Measurements from ENCODE around the gene TOM1L2. TPM values are rescaled to one million over a fixed set of nuclear protein-coding genes. Genes with fewer than 3 reads are reported as not detected.

TOM1L2 gene
- total and polyA plus RNA-seq, 2 experiments from 2014 or later, result 21.5 to 29.6 TPM

DNA sequence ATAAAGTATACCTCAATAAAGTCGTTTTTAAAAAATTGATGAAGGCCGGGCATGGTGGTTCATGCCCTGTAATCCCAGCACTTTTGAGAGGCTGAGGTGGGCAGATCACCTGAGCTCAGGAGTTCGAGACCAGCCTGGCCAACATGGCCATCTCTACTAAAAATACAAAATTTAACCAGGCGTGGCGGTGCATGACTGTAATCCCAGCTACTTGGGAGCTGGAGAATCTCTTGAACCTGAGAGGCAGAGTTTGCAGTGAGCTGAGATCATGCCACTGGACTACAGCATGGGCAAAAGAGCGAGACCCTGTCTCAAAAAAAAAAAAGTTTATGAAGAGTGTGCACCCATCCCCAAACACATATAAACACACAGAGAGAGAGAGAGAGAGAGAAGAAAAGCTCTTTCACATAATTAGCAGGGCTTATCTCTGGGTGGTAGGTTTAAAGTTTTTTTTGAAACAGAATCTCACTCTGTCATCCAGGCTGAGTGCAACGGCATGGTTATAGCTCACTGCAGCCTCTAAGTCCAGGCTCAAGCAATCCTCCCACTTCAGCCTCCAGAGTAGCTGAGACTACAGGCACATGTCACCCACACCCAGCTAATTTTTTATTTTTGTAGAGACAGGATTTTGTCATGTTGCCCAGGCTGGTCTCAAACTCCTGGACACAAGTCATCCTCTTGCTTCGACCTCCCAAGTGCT lies 138.4 kb downstream of the TOM1L2 start:
- H3K9me2 ChIP-seq (replicated peaks; ENCODE audit: insufficient read depth), result no peaks in the 10 kb centered on the region
- no peak overlapping the region for H3K4me3 ChIP-seq
- H2AFZ ChIP-seq, result no peak overlapping the region
- H3K27me3 ChIP-seq, result no peaks in the 10 kb centered on the region
- peaks cover 75% of the 10 kb centered on the region for H3K79me2 ChIP-seq
- H3K4me1 ChIP-seq (ENCODE audit: insufficient read depth), result peaks cover 70% of the 10 kb centered on the region
- TF ChIP-seq EZH2 (IDR thresholded peaks at IDR 0.05; ENCODE audit: borderline replicate concordance), result no peak
- TF ChIP-seq, protein P1, sequence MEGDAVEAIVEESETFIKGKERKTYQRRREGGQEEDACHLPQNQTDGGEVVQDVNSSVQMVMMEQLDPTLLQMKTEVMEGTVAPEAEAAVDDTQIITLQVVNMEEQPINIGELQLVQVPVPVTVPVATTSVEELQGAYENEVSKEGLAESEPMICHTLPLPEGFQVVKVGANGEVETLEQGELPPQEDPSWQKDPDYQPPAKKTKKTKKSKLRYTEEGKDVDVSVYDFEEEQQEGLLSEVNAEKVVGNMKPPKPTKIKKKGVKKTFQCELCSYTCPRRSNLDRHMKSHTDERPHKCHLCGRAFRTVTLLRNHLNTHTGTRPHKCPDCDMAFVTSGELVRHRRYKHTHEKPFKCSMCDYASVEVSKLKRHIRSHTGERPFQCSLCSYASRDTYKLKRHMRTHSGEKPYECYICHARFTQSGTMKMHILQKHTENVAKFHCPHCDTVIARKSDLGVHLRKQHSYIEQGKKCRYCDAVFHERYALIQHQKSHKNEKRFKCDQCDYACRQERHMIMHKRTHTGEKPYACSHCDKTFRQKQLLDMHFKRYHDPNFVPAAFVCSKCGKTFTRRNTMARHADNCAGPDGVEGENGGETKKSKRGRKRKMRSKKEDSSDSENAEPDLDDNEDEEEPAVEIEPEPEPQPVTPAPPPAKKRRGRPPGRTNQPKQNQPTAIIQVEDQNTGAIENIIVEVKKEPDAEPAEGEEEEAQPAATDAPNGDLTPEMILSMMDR (IDR thresholded peaks at IDR 0.05; ENCODE audit: poor library complexity), result no peak
- TF ChIP-seq EZH2phosphoT487 (IDR thresholded peaks at IDR 0.05; ENCODE audit: low read depth, severe bottlenecking, unreplicated experiment), result no peak
- WGBS (ENCODE audit: low lambda C conversion rate, missing lambda C conversion rate), result 85% methylated on average over 8 of the region's 8 CpGs
- H3K36me3 ChIP-seq (replicated peaks; ENCODE audit: insufficient read depth, low read depth), result no peaks in the 10 kb centered on the region
- peak overlapping the region; percentile 86 for H3K4me2 ChIP-seq
- no peaks in the 10 kb centered on the region for H3K9me3 ChIP-seq (ENCODE audit: low read depth)
- no peak for DNase-seq (ENCODE audit: low spot score)
- H3K27ac ChIP-seq, result peak overlapping the region; percentile 47
- peaks cover 60% of the 10 kb centered on the region for H4K20me1 ChIP-seq (ENCODE audit: insufficient read depth, poor library complexity, severe bottlenecking)

DNA sequence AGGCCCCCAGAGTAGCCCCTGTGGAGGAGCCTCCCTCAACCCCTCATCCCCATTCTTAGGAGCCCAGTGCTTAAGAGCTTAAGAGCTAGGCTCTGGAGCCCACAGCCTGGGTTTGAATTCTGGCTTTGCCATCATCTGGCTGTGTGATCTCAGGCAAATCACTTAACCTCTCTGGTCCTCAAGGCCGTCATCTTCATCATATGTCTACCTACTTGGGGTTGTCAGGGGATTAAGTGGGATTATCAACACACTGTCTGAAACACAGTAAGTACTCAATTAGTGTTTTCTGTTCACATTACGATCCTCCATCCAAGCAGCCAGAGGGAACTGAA lies 140.2 kb downstream of the TOM1L2 start:
- TF ChIP-seq EZH2phosphoT487 (IDR thresholded peaks at IDR 0.05; ENCODE audit: low read depth, severe bottlenecking, unreplicated experiment), result no peak
- TF ChIP-seq, protein P1 (IDR thresholded peaks at IDR 0.05; ENCODE audit: poor library complexity), result no peak
- TF ChIP-seq EZH2 (IDR thresholded peaks at IDR 0.05; ENCODE audit: borderline replicate concordance), result no peak
- WGBS (ENCODE audit: low lambda C conversion rate, missing lambda C conversion rate), result 74% methylated on average over 2 of the region's 2 CpGs
- Histone ChIP-seq H3K36me3 (replicated peaks; ENCODE audit: insufficient read depth, low read depth) (no peaks in the 10 kb centered on the region), H3K79me2 (peaks cover 93% of the 10 kb centered on the region), H2AFZ (no peak overlapping the region), H3K9me3 (ENCODE audit: low read depth) (no peaks in the 10 kb centered on the region), H3K4me1 (ENCODE audit: insufficient read depth) (peaks cover 53% of the 10 kb centered on the region), H3K27ac (peak overlapping the region; percentile 86), H3K4me3 (no peak overlapping the region), H4K20me1 (ENCODE audit: insufficient read depth, poor library complexity, severe bottlenecking) (peaks cover 64% of the 10 kb centered on the region), H3K9me2 (replicated peaks; ENCODE audit: insufficient read depth) (no peaks in the 10 kb centered on the region), H3K27me3 (no peaks in the 10 kb centered on the region), H3K4me2 (peak overlapping the region; percentile 48)
- no peak for DNase-seq (ENCODE audit: low spot score)

DNA sequence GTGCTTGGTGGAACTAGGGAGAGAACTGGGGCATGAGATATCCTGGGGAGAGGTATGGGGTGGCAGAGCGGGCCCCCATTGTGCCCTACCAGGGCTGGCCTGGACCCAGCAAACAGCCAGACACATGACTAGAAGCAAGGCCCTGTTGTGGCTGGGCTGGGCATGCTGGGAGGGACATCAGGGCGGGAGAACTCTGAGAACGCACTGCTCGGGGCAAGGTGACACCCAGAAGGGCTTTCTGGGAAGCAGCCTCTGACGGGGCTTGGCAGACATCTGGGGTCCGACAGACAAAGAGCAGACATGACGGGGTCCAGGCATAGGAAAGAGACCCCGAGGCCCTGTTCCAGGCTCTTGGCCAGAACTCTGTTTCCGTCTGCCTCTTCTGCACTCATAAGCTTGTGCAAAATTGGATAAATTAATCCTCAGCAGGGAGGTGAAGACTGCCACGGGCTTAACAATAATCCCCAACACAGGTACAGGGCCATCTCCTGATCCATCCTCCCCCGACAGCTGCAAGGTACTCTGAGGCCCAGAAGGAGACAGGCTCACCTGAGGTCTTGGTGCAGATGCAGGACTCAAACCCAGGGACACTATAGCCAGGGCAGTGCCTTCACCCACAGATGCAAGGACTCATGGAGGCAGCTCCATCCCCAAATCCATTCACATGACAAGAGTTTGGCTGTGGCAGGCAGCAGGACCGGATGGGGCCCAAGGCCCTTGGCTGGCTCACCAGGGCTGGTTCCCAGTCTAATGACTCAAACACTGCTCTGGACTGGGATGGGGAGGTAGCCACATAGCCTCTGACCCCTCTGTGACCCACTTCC lies 140.8 kb downstream of the TOM1L2 start:
- H4K20me1 ChIP-seq (ENCODE audit: insufficient read depth, poor library complexity, severe bottlenecking), result peaks cover 64% of the 10 kb centered on the region
- H3K27ac ChIP-seq, result peak overlapping the region; percentile 86
- H3K9me2 ChIP-seq (replicated peaks; ENCODE audit: insufficient read depth), result no peaks in the 10 kb centered on the region
- H3K79me2 ChIP-seq, result peaks cover 95% of the 10 kb centered on the region
- H3K27me3 ChIP-seq, result no peaks in the 10 kb centered on the region
- TF ChIP-seq, protein P1 (IDR thresholded peaks at IDR 0.05; ENCODE audit: poor library complexity), result no peak
- no peak for TF ChIP-seq EZH2phosphoT487 (IDR thresholded peaks at IDR 0.05; ENCODE audit: low read depth, severe bottlenecking, unreplicated experiment)
- TF ChIP-seq EZH2 (IDR thresholded peaks at IDR 0.05; ENCODE audit: borderline replicate concordance), result no peak
- H3K9me3 ChIP-seq (ENCODE audit: low read depth), result no peaks in the 10 kb centered on the region
- DNase-seq (ENCODE audit: low spot score), result no peak
- no peak overlapping the region for H3K4me3 ChIP-seq
- no peaks in the 10 kb centered on the region for H3K36me3 ChIP-seq (replicated peaks; ENCODE audit: insufficient read depth, low read depth)
- H3K4me2 ChIP-seq, result peak overlapping the region; percentile 48
- H2AFZ ChIP-seq, result no peak overlapping the region
- WGBS (ENCODE audit: low lambda C conversion rate, missing lambda C conversion rate), result 61% methylated on average over 12 of the region's 12 CpGs
- H3K4me1 ChIP-seq (ENCODE audit: insufficient read depth), result peaks cover 51% of the 10 kb centered on the region
